HG03108 (cell line): Measurements from ENCODE around the gene CFDP1.

Source experiments
- ATAC-seq: cut with Tn5 transposase; IDR thresholded peaks from one replicate; pipeline ENCODE4 v1.9.1; 2021; ENCODE audit warnings: moderate library complexity; ENCODE audit not compliant: unreplicated experiment

Gene CFDP1

GRCh38 chr16:75252946-75253911 is 180.1 kb downstream of the CFDP1 start:
- no peak for ATAC-seq

GRCh38 chr16:75252049-75252864 is 181.0 kb downstream of the CFDP1 start:
- ATAC-seq = no peak

- peak; percentile 73 for ATAC-seq
Observed at GRCh38 chr16:75251280-75252048, 181.8 kb downstream of the CFDP1 start, which contains the start of gene BCAR1. Gene BCAR1, minus strand, starts transcription at chr16:75251624. Its CDS starts 142 bp downstream, at chr16:75251482.

GRCh38 chr16:75250809-75251279 is 182.5 kb downstream of the CFDP1 start:
- ATAC-seq = peak; percentile 18

- ATAC-seq = no peak
Observed at GRCh38 chr16:75250089-75250808, 183.1 kb downstream of the CFDP1 start.

- ATAC-seq = no peak
Observed at GRCh38 chr16:75249441-75249840, 183.9 kb downstream of the CFDP1 start.

GRCh38 chr16:75248536-75249380 is 184.5 kb downstream of the CFDP1 start:
- ATAC-seq = no peak

- no peak for ATAC-seq
Observed at GRCh38 chr16:75248142-75248535, 185.2 kb downstream of the CFDP1 start.

GRCh38 chr16:75247249-75247648 is 186.1 kb downstream of the CFDP1 start:
- ATAC-seq = no peak

GRCh38 chr16:75246504-75247205 is 186.6 kb downstream of the CFDP1 start:
- no peak for ATAC-seq

- ATAC-seq = no peak
Observed at GRCh38 chr16:75244844-75245758, 188.2 kb downstream of the CFDP1 start.

GRCh38 chr16:75244225-75244809 is 189.0 kb downstream of the CFDP1 start:
- ATAC-seq = no peak
